HG03469 (cell line): ENCODE results near the gene SMIM28.
A peak's percentile ranks its signal among the peaks of the same experiment; 100 is the strongest.
"Not testable (repeated sequence)": the region's sequence is repeated elsewhere in the genome, so short reads cannot be mapped to it uniquely, and the experiment has no call there.

ENCODE experiments used
- ATAC-seq: cut with Tn5 transposase; IDR thresholded peaks from one replicate; pipeline ENCODE4 v1.9.1; 2021; ENCODE audit warnings: mild to moderate bottlenecking, moderate library complexity, moderate number of reproducible peaks; ENCODE audit not compliant: unreplicated experiment

SMIM28 gene

DNA sequence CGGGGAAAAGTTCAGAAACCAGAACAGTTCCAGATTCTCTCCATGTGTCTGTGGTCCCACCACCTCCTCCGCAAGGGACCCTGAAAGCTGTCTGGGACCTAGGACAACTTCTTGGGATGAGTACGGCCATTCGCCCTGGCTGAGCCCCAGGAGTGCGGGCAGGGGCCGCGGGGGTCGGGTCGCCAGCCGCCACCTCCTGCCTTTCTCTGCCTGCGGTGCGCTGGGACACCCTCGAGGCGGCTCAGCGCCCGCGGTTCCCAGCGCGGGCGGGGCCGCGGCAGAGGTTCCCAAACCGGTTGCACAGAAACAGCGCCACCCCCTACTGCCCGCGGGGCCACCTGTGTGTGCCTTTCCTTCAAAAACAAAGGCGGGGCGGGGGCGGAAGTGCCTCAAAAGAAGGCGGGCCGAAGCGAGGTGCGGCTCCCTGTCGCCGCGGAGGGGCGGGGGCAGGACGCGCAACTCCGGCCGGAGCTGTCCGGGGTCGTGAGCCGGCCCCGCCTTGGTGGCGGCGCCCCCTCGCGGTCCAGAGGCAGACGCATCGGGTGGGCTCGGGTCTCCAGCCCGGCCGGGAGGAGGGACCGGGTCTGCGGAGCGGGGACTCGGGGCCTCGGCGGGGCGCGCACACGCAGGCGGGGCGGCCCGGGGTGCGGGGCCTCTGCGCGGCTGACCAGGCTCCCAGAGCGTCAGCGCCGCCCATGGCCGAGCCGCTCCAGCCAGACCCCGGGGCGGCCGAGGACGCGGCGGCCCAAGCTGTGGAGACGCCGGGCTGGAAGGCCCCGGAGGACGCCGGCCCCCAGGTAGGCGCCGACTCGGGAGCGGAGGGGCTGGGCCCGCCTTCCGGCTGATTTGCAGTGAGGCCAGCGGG lies 26.3 kb downstream of the SMIM28 start, which contains the start of gene HEBP2:
Gene HEBP2 (plus strand): TSS at position 423 of the 865 bp plus-strand sequence. CDS start 273 bp downstream, at position 696.
- ATAC-seq: peak; percentile 61

DNA sequence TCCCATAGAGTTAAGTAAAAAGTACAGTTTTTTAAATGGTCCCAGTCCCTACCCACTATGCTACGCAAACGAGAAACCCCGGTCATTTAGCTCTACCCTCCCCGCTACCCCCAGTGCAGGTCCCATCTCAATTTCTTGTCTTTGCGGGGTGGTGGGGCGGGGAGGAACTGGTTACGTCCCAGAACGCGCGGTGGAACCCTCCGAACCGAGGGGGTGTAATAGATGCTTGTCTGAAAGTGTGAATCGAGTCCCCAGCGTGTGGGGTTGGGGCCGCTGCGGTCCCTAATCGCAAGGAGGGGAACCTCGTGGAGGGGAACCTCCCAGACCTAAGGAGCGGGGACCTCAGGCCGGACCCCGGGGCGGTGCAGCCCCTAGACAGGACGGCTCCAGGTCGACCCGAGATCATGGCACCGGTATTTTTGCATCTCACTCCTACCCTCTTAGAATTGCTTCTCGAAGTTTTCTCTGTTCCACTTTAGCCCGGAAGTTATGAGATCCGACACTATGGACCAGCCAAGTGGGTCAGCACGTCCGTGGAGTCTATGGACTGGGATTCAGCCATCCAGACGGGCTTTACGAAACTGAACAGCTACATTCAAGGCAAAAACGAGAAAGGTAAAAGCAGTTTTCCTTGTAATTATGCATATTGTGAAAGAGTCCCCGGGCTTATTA lies 27.1 kb downstream of the SMIM28 start:
- ATAC-seq: no peak

- ATAC-seq: no peak
Measured at GRCh38 chr6:138405816-138406413, 28.2 kb downstream of the SMIM28 start.

GRCh38 chr6:138406443-138406842 lies 28.7 kb downstream of the SMIM28 start:
- ATAC-seq: no peak

DNA sequence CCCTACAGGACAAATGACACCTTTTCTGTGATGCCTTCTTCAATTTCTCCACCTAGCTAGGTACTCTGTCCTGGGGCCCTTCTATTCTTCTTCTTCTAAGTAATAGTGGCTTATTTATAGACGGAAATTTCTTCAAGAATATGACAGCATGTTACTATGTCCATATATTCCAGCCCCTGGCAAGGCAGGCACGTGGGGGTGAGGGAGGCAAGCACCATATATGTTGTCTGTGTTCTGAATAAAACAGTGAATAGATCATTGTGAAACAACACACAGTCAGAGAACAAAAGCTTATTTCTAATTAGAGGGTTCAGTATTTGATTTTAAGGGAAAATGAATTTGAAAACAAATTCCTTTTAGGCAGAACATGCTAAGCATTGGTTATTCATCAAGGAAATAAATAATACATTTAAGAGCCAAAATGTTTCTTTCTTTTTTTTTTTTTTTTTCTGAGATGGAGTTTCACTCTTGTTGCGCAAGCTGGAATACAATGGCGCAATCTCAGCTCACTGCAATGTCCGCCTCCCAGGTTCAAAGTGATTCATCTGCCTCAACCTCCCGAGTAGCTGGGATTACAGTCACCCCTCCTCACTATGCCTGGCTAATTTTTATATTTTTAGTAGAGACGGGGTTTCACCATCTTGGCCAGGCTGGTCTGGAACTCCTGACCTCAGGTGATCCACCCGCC lies 32.5 kb downstream of the SMIM28 start:
- ATAC-seq: no peak

- ATAC-seq: no peak
Measured at GRCh38 chr6:138410972-138411880, 33.5 kb downstream of the SMIM28 start.

- ATAC-seq: no peak
Measured at GRCh38 chr6:138415125-138415524, 37.4 kb downstream of the SMIM28 start.

DNA sequence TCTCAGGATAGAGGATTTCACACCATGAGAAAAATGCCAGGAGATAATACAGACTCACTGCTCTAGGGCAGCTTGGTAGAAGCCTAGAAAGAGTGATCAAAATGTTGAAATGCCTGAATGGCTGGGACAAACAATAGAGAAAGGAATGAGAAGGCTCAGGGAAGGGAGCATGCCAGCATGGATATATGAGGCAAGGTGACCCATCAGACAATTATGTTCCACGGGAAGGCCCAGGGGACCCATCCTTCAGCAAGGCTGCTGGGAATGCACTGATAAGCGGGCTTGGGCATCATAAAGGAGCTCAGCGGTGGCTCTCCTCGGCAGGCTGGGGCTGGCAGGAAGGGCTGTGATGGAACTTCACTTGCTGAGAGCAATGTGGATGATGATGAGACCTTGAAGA lies 38.5 kb downstream of the SMIM28 start:
- ATAC-seq: no peak

DNA sequence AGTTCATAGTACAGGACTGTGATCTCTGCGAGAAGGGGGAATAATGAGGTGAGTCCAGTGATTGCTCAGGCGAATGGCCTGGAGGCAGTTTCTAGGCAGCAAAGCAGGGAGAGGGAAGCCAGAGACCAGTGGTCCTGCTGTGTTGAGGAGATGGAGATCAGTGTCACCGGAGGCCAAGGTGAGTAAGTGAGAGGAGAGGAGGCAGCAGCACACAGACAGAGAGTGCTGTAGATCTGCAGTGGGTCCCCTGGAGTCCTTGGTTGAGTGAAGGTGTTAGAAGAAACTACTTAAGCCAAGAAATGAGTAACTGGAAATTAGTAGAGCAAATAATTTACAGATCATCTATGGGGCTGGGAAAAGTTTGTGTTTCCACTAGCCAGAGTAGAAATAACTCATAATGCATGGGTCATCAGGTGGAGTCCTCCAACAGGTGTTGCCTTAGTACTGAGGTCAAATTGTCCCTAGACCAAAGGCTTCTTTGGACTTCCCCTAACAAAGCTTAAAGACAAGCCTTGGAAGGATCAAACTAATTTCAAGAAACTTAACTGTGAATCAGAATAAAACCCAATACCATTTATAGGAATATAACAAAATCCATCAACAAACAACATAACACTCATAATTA lies 39.9 kb downstream of the SMIM28 start:
- ATAC-seq: no peak

GRCh38 chr6:138418118-138418742 lies 40.5 kb downstream of the SMIM28 start:
- no peak for ATAC-seq

DNA sequence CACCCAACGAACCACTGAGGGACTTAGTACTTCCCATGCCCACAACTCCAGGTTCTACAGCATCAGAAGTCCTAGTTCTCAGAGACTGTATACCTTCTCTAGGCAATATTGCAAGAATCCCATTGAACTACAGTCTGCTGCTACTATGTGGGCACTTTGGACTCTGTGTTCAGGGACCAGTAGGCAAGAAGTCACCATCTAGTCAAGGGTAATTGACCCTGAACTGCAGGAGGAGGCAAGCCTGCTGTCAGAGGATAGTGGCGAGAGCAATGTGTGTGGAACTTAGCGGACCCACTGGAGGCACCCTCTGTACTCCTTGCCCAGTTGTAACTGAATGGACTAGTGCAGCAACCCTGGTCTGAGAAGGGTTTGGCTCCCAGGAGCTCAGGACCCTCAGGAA lies 42.1 kb downstream of the SMIM28 start:
- ATAC-seq: no peak

- ATAC-seq: no peak
Measured at GRCh38 chr6:138420356-138420755, 42.7 kb downstream of the SMIM28 start.

DNA sequence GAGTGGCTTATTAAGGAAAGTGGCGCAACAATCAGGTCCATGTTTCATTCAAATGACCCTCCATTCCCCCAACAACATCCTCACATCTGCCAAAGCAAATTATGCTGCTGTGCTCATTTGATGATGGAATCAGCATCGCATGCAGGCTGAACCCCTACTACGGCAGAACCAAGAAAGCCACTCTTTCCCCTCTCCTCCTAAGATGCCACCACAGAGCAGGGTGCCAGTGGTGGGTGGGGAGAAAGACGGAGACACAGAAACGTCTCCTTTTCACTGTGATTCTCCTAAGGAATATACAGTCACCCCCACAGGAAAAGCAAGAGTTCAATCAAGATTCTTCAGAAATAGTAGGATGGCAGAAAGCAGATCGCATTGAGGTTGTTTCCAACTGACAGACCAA lies 43.4 kb downstream of the SMIM28 start:
- ATAC-seq: no peak

GRCh38 chr6:138421608-138422007 lies 43.9 kb downstream of the SMIM28 start:
- ATAC-seq: no peak

DNA sequence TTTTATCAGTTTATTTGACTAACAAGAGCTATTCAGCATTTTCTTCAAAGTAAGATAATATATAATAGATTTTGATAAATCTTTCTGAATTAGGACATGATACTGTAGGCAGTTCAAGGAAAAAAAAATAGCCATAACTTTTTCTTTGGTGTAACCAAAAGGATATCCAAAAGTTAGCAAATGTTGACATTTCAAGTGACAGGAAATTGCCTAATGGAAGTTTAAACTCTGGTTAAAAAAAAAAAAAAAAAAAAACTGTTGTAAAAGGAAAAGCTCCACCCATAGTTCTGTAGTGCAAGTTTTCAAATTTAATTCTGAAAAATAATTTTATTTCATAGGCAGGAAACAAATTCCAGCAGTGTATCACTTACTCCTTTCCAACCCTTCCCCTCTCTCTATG lies 45.2 kb downstream of the SMIM28 start:
- ATAC-seq: no peak

DNA sequence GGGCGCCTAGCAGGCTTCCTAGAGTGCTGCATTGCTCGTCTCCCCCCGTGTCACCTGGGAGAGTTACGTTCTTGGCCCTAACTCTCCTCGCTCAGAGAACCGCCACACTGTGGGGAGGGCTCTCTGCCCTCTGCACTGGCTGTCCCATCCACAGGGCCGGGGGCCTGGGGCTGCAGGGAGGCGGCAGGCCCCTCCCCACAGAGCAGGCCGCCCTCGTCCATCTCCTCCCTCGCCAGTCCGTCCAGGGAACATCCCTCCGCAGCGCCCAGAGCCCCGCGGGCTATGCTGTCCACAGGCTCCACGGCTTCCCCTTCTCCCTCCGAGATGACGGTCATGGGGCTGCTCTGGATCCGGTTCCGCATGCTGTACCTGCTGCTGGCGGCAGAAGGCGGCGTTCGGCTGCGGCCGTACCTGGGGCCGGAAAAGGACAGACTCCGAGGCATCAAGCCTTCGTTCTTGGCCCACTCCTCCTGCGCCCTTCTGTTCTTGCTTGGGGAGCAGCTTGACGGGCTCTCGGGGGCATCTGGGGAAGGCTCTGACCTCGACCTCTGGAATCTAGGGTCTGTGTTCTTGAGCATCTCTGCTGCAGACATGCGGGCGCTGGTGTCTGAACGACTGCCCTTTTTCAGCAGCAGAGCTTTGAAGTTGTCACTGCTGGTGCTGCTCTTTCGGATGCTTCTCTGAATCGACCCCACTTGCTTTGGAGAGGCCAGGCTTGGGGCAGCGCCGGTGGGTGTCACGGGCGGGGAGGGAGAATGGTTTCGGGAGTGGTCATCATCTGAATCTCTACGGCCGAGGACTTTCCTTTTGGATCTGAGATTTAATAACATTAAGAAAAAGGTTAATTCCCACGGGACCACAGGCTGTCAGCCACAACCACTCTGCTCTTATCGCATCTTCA lies 46.5 kb downstream of the SMIM28 start:
- ATAC-seq: no peak

- ATAC-seq: not testable (repeated sequence)
Measured at GRCh38 chr6:138425256-138425655, 47.6 kb downstream of the SMIM28 start.

- no peak for ATAC-seq
Measured at GRCh38 chr6:138426500-138427123, 48.9 kb downstream of the SMIM28 start.
